ENCODE measurements around the gene FKBP6. TPM values are rescaled to one million over a fixed set of nuclear protein-coding genes. Genes with fewer than 3 reads are reported as not detected.

The FKBP6 gene
- total RNA-seq, 1 experiment from 2014 or later: not detected

DNA sequence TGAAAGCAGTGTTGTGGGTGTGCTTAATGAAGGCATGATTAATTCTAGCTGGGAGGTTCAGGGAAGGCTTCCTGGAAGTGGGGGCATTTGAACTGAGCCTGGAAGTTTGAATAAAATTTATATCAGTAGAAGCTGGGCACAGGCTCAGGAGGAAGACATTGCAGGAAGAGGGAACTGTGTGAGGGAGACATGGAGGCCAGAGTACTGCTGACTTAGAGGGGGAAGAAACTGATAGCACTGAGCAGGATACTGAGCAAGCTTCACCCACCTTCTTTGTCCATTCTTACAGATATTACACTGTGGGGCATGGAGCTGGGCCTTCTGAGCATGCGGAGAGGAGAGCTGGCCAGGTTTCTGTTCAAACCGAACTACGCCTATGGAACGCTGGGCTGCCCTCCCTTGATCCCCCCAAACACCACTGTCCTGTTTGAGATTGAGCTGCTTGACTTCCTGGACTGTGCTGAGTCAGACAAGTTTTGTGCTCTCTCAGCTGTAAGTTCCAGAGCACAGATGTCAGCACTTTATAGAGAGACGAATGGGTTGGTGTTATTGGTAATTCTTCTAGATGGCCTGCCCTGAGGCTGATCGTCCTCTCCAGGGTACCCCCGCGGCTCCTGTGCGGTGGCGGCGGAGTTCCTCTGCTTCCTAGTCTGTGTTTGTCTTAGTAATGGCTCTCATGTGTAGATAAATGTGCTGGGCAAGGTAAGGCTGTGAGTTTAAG is 2.1 kb downstream of the FKBP6 start:
- H3K9me3 ChIP-seq (ENCODE audit: low read length): no peaks in the 10 kb centered on the region
- H3K79me2 ChIP-seq (ENCODE audit: low read length): no peaks in the 10 kb centered on the region
- H3K9ac ChIP-seq (ENCODE audit: low read length): no peak overlapping the region
- H3K27me3 ChIP-seq (ENCODE audit: low read length): no peaks in the 10 kb centered on the region
- no TSS peak for BruUV-seq (replicated peaks)
- no peak overlapping the region for H3K27ac ChIP-seq (ENCODE audit: low read length)
- no peaks in the 10 kb centered on the region for H3F3A ChIP-seq (ENCODE audit: low read length, unreplicated experiment)
- CTCF ChIA-PET: no interaction called here
- no peak overlapping the region for H3K4me3 ChIP-seq (ENCODE audit: low read length)
- no peaks in the 10 kb centered on the region for H4K20me1 ChIP-seq (ENCODE audit: low read length)
- no peaks in the 10 kb centered on the region for H3K36me3 ChIP-seq (ENCODE audit: low read depth, low read length)
- H3K4me2 ChIP-seq (ENCODE audit: low read length): no peak overlapping the region
- intact Hi-C loops (cut with micrococcal nuclease): no loop called here
- TF ChIP-seq EZH2phosphoT487 (IDR thresholded peaks at IDR 0.05; ENCODE audit: borderline replicate concordance, low read length) (no peak), EZH2 (IDR thresholded peaks at IDR 0.05; ENCODE audit: low read length, unreplicated experiment) (no peak)
- TF ChIP-seq, protein P1, sequence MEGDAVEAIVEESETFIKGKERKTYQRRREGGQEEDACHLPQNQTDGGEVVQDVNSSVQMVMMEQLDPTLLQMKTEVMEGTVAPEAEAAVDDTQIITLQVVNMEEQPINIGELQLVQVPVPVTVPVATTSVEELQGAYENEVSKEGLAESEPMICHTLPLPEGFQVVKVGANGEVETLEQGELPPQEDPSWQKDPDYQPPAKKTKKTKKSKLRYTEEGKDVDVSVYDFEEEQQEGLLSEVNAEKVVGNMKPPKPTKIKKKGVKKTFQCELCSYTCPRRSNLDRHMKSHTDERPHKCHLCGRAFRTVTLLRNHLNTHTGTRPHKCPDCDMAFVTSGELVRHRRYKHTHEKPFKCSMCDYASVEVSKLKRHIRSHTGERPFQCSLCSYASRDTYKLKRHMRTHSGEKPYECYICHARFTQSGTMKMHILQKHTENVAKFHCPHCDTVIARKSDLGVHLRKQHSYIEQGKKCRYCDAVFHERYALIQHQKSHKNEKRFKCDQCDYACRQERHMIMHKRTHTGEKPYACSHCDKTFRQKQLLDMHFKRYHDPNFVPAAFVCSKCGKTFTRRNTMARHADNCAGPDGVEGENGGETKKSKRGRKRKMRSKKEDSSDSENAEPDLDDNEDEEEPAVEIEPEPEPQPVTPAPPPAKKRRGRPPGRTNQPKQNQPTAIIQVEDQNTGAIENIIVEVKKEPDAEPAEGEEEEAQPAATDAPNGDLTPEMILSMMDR (conservative IDR thresholded peaks at IDR 0.05; ENCODE audit: low read depth, low read length): no peak
- no peaks in the 10 kb centered on the region for H3K9me2 ChIP-seq (replicated peaks; ENCODE audit: low read length)
- no peaks in the 10 kb centered on the region for H3K4me1 ChIP-seq (ENCODE audit: insufficient read depth, low read length)
- POLR2A ChIA-PET (ENCODE audit: unreplicated experiment): interaction anchor here (0.6 kb wide), 1 partner anchor 417 kb away, joined by 5 read pairs; no protein-coding TSS in a partner anchor
- ATAC-seq: peak; percentile 59
- H2AFZ ChIP-seq (ENCODE audit: low read length): 0 out of 2 replicates have a peak overlapping the region, but pooled peaks have one; percentile 22
- DNase-seq: no peak

DNA sequence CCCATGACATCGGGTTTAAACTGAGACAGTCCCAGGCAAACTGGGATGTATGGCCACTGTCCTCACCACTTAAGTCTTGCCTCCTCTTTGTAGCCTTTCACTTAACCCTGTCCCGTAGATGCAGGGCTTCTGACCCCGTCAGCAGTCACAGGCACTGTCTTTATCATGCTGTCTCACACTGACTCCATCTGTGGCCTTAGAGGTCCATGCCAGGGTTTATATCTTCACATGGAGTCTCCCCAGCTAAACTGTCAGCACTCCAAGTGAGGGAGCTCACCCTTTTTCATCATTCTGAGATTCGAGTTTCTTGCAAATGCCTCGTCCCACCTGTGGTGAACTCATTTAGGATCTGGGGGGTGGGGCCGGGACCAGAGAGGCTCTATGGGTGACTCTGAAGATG is 2.8 kb downstream of the FKBP6 start:
- no peaks in the 10 kb centered on the region for H3K9me2 ChIP-seq (replicated peaks; ENCODE audit: low read length)
- no peak overlapping the region for H3K9ac ChIP-seq (ENCODE audit: low read length)
- TF ChIP-seq EZH2phosphoT487 (IDR thresholded peaks at IDR 0.05; ENCODE audit: borderline replicate concordance, low read length) (no peak), EZH2 (IDR thresholded peaks at IDR 0.05; ENCODE audit: low read length, unreplicated experiment) (no peak)
- TF ChIP-seq, protein P1 (conservative IDR thresholded peaks at IDR 0.05; ENCODE audit: low read depth, low read length): no peak
- BruUV-seq (replicated peaks): no TSS peak
- H3K4me1 ChIP-seq (ENCODE audit: insufficient read depth, low read length): no peaks in the 10 kb centered on the region
- H3K27ac ChIP-seq (ENCODE audit: low read length): no peak overlapping the region
- H2AFZ ChIP-seq (ENCODE audit: low read length): no peak overlapping the region
- POLR2A ChIA-PET (ENCODE audit: unreplicated experiment): no interaction called here
- intact Hi-C loops (cut with micrococcal nuclease): no loop called here
- no peaks in the 10 kb centered on the region for H3K9me3 ChIP-seq (ENCODE audit: low read length)
- ATAC-seq (no peak), DNase-seq (no peak)
- H3K4me2 ChIP-seq (ENCODE audit: low read length): no peak overlapping the region
- H3F3A ChIP-seq (ENCODE audit: low read length, unreplicated experiment): no peaks in the 10 kb centered on the region
- no peak overlapping the region for H3K4me3 ChIP-seq (ENCODE audit: low read length)
- no peaks in the 10 kb centered on the region for H3K79me2 ChIP-seq (ENCODE audit: low read length)
- CTCF ChIA-PET: no interaction called here
- H3K27me3 ChIP-seq (ENCODE audit: low read length): no peaks in the 10 kb centered on the region
- no peaks in the 10 kb centered on the region for H3K36me3 ChIP-seq (ENCODE audit: low read depth, low read length)
- no peaks in the 10 kb centered on the region for H4K20me1 ChIP-seq (ENCODE audit: low read length)

DNA sequence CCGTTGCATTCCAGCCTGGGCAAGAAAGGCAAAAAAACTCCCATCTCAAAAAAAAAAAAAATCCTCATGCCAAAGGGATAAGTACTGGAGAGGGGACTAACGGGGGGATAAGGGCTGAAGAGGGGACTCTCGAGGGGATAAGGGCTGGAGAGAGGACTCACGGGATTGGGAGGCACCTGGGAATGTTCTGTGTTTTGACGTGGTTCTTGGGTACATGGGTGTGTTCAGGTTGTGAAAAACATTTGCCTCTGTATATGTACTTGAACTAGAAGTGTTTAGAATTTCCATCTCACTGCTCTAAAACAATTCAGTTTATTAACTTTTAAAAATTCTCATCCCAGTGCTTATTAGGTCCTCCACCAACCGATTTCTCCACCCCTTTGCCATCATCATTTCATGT is 4.5 kb downstream of the FKBP6 start:
- POLR2A ChIA-PET (ENCODE audit: unreplicated experiment): no interaction called here

More for the DNA sequence above, 4.5 kb downstream of the FKBP6 start:
- no peak overlapping the region for H3K27ac ChIP-seq (ENCODE audit: low read length)
- BruUV-seq (replicated peaks): no TSS peak
- no peaks in the 10 kb centered on the region for H3K4me1 ChIP-seq (ENCODE audit: insufficient read depth, low read length)
- no peaks in the 10 kb centered on the region for H3K79me2 ChIP-seq (ENCODE audit: low read length)
- no peaks in the 10 kb centered on the region for H3K9me3 ChIP-seq (ENCODE audit: low read length)
- H2AFZ ChIP-seq (ENCODE audit: low read length): no peak overlapping the region
- H4K20me1 ChIP-seq (ENCODE audit: low read length): no peaks in the 10 kb centered on the region
- no peaks in the 10 kb centered on the region for H3K27me3 ChIP-seq (ENCODE audit: low read length)
- DNase-seq (no peak), ATAC-seq (no peak)
- TF ChIP-seq, protein P1 (conservative IDR thresholded peaks at IDR 0.05; ENCODE audit: low read depth, low read length): no peak
- no peak for TF ChIP-seq EZH2 (IDR thresholded peaks at IDR 0.05; ENCODE audit: low read length, unreplicated experiment)
- TF ChIP-seq EZH2phosphoT487 (IDR thresholded peaks at IDR 0.05; ENCODE audit: borderline replicate concordance, low read length): no peak
- CTCF ChIA-PET: interaction anchor here (0.8 kb wide), 1 partner anchor 8 kb away, joined by 7 read pairs; no protein-coding TSS in a partner anchor
- intact Hi-C loops (cut with micrococcal nuclease): no loop called here
- no peak overlapping the region for H3K9ac ChIP-seq (ENCODE audit: low read length)
- H3K36me3 ChIP-seq (ENCODE audit: low read depth, low read length): no peaks in the 10 kb centered on the region
- H3K9me2 ChIP-seq (replicated peaks; ENCODE audit: low read length): no peaks in the 10 kb centered on the region
- H3F3A ChIP-seq (ENCODE audit: low read length, unreplicated experiment): no peaks in the 10 kb centered on the region
- no peak overlapping the region for H3K4me2 ChIP-seq (ENCODE audit: low read length)
- no peak overlapping the region for H3K4me3 ChIP-seq (ENCODE audit: low read length)
